ENCODE results near the gene C4orf54. TPM values are rescaled to one million over a fixed set of nuclear protein-coding genes. Genes with fewer than 3 reads are reported as not detected.

Gene C4orf54
- total RNA-seq, 1 experiment from 2014 or later: not detected

- no peaks in the 10 kb centered on the region for H3K27me3 ChIP-seq (ENCODE audit: insufficient read depth, low read length)
- no peak overlapping the region for H2AK5ac ChIP-seq (ENCODE audit: insufficient read length, low read length)
- Mint-ChIP-seq H3K9me3 (no peaks in the 10 kb centered on the region), H3K27ac (no peak overlapping the region), H3K4me1 (no peaks in the 10 kb centered on the region; a peak in 1 of 4 replicates), H3K4me3 (no peak overlapping the region), H3K27me3 (ENCODE audit: low read depth) (no peaks in the 10 kb centered on the region), H3K36me3 (ENCODE audit: insufficient read depth in 1 of 3, low read depth in 3 of 3) (no peaks in the 10 kb centered on the region)
- no peaks in the 10 kb centered on the region for H3K79me2 ChIP-seq (ENCODE audit: insufficient read depth, low read length)
- no peak overlapping the region for H3K18ac ChIP-seq (ENCODE audit: insufficient read length, low read depth, low read length)
- H4K20me1 ChIP-seq (ENCODE audit: control insufficient read depth, insufficient read depth, insufficient read length): no peaks in the 10 kb centered on the region
- H3K4me2 ChIP-seq (ENCODE audit: insufficient read depth, insufficient read length, low read length): no peak overlapping the region
- no peak for TF ChIP-seq CTCF (conservative IDR thresholded peaks at IDR 0.05)
- no peak overlapping the region for H3K27ac ChIP-seq (ENCODE audit: insufficient read length, low read depth, low read length)
- no peak overlapping the region for H3K9ac ChIP-seq (ENCODE audit: extremely low read depth, insufficient read length, low read length)
- H3T11ph ChIP-seq (ENCODE audit: low read length): no peak overlapping the region
- H2BK12ac ChIP-seq (ENCODE audit: insufficient read length, low read depth, low read length): no peak overlapping the region
- H2BK15ac ChIP-seq (ENCODE audit: low read depth, low read length): no peak overlapping the region
- H2AFZ ChIP-seq (ENCODE audit: low read length): no peak overlapping the region
- no peaks in the 10 kb centered on the region for H3K9me3 ChIP-seq (ENCODE audit: control insufficient read depth, low read depth, low read length)
- no peak for DNase-seq
- no peak overlapping the region for H3K23ac ChIP-seq (ENCODE audit: insufficient read length, low read depth, low read length)
- H4K91ac ChIP-seq (ENCODE audit: insufficient read length, low read depth, low read length): no peak overlapping the region
- H3K23me2 ChIP-seq (ENCODE audit: insufficient read length, low read depth, low read length, poor library complexity, severe bottlenecking): no peaks in the 10 kb centered on the region
- H3K4me1 ChIP-seq (ENCODE audit: insufficient read depth, low read length): no peaks in the 10 kb centered on the region
- no CpG with 5 or more reads among the region's 5 CpGs for WGBS (ENCODE audit: extremely low coverage, insufficient read length, low lambda C conversion rate)
- H3K79me1 ChIP-seq (ENCODE audit: insufficient read depth, low read depth, low read length, poor library complexity, severe bottlenecking): no peaks in the 10 kb centered on the region
- no peak overlapping the region for H4K5ac ChIP-seq (ENCODE audit: insufficient read length, low read depth, low read length)
- no peak overlapping the region for H2BK5ac ChIP-seq (ENCODE audit: insufficient read length, low read length)
- no peak overlapping the region for H3K56ac ChIP-seq (ENCODE audit: insufficient read length, low read depth, low read length)
- H4K8ac ChIP-seq (replicated peaks; ENCODE audit: insufficient read length, low read depth, low read length): no peak overlapping the region
- no peak overlapping the region for H2BK120ac ChIP-seq (ENCODE audit: low read depth, low read length, poor library complexity, severe bottlenecking)
- no peak overlapping the region for H3K14ac ChIP-seq (ENCODE audit: insufficient read depth, low read length)
- no peak overlapping the region for H3K4ac ChIP-seq (ENCODE audit: low read depth, low read length)
- no peak overlapping the region for H2BK20ac ChIP-seq (ENCODE audit: low read depth, low read length, poor library complexity, severe bottlenecking)
Observed at GRCh38 chr4:99661907-99662306, 4.3 kb upstream of the C4orf54 start.

Measured in H9 (cell line).